Fibroblast of lung (primary cell): ENCODE results near the gene SEPTIN5.

Experiments used
- EZH2 ChIP-seq: IDR thresholded peaks from 2 replicates; pipeline ENCODE4 v1.5.1; 2012; ENCODE audit warnings: low read length, control low read depth, mild to moderate bottlenecking; ENCODE audit errors: missing control alignments
- TF ChIP-seq, protein P1 (sequence below), 2 donors: IDR thresholded peaks in 1 of 2; conservative IDR thresholded peaks in 1 of 2; 1 replicate in 1 of 2; 2 replicates in 1 of 2; pipeline ENCODE4 v1.5.1; 2011 to 2012; ENCODE audit warnings: low read length in 2 of 2, control low read depth in 1 of 2, inconsistent platforms in 1 of 2, low read depth in 1 of 2, mild to moderate bottlenecking in 1 of 2

- TF ChIP-seq, protein P1, sequence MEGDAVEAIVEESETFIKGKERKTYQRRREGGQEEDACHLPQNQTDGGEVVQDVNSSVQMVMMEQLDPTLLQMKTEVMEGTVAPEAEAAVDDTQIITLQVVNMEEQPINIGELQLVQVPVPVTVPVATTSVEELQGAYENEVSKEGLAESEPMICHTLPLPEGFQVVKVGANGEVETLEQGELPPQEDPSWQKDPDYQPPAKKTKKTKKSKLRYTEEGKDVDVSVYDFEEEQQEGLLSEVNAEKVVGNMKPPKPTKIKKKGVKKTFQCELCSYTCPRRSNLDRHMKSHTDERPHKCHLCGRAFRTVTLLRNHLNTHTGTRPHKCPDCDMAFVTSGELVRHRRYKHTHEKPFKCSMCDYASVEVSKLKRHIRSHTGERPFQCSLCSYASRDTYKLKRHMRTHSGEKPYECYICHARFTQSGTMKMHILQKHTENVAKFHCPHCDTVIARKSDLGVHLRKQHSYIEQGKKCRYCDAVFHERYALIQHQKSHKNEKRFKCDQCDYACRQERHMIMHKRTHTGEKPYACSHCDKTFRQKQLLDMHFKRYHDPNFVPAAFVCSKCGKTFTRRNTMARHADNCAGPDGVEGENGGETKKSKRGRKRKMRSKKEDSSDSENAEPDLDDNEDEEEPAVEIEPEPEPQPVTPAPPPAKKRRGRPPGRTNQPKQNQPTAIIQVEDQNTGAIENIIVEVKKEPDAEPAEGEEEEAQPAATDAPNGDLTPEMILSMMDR (conservative IDR thresholded peaks at IDR 0.05 in 1 of 2, IDR thresholded peaks at IDR 0.05 in 1 of 2; ENCODE audit: low read depth in 1 of 2, low read length in 2 of 2) = no peak
- TF ChIP-seq EZH2 = no peak
Observed at GRCh38 chr22:19674129-19674928, 40.0 kb upstream of the SEPTIN5 start.
